Brain microvascular endothelial cell (primary cell): ENCODE data around the gene LHFPL2.
"Not testable (repeated sequence)": the region's sequence is repeated elsewhere in the genome, so short reads cannot be mapped to it uniquely, and the experiment has no call there.

ENCODE experiments used
- DNase-seq: peaks from one replicate; pipeline ENCODE4 v3.0.0-alpha.2; 2020
- H3K27ac ChIP-seq: fragments of 250-450 bp; sonication (Bioruptor Pico); 2 replicates; pipeline ENCODE4 v1.5.1; 2020; ENCODE audit warnings: mild to moderate bottlenecking, moderate library complexity
- H3K27me3 ChIP-seq: fragments of 250-450 bp; sonication (Bioruptor Pico); replicated peaks from 2 replicates; pipeline ENCODE4 v1.5.1; 2020; ENCODE audit warnings: mild to moderate bottlenecking
- H3K36me3 ChIP-seq: fragments of 250-450 bp; sonication (Bioruptor Pico); replicated peaks from 2 replicates; pipeline ENCODE4 v1.5.1; 2020; ENCODE audit warnings: mild to moderate bottlenecking
- H3K4me3 ChIP-seq: 2 replicates; pipeline ENCODE4 v1.5.1; 2011; ENCODE audit warnings: low read depth, mild to moderate bottlenecking, control low read depth, low read length, moderate library complexity
- in situ Hi-C: cut with HindIII; loops from 2 replicates; pipeline ENCODE4 v1.10.0; 2017; ENCODE audit warnings: low sequenced_read_pairs, low pct_ligation_motif_present
- TF ChIP-seq, protein P1 (sequence below): IDR thresholded peaks from 2 replicates; pipeline ENCODE4 v1.5.1; 2011; ENCODE audit warnings: low read depth, mild to moderate bottlenecking, moderate library complexity, low read length, control low read depth, inconsistent platforms; ENCODE audit errors: missing control alignments

Gene LHFPL2

DNA sequence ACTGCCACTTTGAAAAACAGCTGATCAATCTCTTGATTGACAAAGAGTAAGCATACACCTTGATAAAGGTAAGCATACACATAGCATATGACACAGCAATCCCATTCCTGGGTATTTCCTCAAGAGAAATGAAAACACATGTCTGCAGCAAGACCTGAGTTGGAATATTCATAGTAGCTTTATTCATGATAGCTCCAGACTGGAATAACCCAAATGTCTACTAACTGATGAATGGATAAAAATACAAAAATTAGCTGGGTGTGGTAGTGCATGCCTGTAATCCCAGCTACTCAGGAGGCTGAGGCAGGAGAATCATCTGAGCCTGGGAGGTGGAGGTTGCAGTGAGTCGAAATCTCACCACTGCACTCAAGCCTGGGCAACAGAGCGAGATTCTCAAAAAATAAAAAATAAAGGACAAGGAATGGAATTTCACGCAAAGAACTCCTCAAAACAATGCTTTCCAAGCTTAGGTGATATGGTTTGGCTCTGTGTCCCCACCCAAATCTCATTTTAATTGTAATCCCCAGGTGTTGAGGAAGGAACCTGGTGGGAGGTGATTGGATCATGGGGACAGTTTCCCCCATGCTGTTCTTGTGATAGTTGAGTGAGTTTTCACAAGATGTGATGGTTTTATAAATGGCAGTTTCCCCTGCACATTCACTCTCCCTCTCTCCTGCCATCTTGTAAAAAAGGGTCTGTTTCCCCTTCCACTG lies 41.1 kb upstream of the LHFPL2 start:
- H3K4me3 ChIP-seq, result no peak overlapping the region
- no peaks in the 10 kb centered on the region for H3K36me3 ChIP-seq
- TF ChIP-seq, protein P1, sequence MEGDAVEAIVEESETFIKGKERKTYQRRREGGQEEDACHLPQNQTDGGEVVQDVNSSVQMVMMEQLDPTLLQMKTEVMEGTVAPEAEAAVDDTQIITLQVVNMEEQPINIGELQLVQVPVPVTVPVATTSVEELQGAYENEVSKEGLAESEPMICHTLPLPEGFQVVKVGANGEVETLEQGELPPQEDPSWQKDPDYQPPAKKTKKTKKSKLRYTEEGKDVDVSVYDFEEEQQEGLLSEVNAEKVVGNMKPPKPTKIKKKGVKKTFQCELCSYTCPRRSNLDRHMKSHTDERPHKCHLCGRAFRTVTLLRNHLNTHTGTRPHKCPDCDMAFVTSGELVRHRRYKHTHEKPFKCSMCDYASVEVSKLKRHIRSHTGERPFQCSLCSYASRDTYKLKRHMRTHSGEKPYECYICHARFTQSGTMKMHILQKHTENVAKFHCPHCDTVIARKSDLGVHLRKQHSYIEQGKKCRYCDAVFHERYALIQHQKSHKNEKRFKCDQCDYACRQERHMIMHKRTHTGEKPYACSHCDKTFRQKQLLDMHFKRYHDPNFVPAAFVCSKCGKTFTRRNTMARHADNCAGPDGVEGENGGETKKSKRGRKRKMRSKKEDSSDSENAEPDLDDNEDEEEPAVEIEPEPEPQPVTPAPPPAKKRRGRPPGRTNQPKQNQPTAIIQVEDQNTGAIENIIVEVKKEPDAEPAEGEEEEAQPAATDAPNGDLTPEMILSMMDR, result no peak
- no peaks in the 10 kb centered on the region for H3K27me3 ChIP-seq
- in situ Hi-C loops, result no loop called here
- no peak overlapping the region for H3K27ac ChIP-seq
- no peak for DNase-seq

DNA sequence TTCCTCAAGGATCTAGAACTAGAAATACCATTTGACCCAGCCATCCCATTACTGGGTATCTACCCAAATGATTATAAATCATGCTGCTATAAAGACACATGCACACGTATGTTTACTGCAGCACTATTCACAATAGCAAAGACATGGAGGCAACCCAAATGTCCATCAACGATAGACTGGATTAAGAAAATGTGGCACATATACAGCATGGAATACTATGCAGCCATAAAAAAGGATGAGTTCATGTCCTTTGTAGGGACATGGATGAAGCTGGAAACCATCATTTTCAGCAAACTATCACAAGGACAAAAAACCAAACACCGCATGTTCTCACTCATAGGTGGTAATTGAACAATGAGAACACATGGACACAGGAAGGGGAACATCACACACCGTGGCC lies 38.9 kb upstream of the LHFPL2 start:
- H3K27ac ChIP-seq, DNase-seq, H3K27me3 ChIP-seq, H3K4me3 ChIP-seq, H3K36me3 ChIP-seq, in situ Hi-C loops: not testable (repeated sequence)

DNA sequence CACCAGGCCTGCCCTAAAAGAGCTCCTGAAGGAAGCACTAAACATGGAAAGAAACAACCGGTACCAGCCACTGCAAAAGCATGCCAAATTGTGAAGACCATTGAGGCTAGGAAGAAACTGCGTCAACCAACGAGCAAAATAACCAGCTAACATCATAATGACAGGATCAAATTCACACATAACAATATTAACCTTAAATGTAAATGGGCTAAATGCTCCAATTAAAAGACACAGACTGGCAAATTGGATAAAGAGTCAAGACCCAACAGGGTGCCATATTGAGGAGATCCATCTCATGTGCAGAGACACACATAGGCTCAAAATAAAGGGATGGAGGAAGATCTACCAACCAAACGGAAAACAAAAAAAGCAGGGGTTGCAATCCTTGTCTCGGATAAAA lies 35.3 kb upstream of the LHFPL2 start:
- in situ Hi-C loops, H3K27me3 ChIP-seq, H3K36me3 ChIP-seq, H3K27ac ChIP-seq, DNase-seq, H3K4me3 ChIP-seq: not testable (repeated sequence)

DNA sequence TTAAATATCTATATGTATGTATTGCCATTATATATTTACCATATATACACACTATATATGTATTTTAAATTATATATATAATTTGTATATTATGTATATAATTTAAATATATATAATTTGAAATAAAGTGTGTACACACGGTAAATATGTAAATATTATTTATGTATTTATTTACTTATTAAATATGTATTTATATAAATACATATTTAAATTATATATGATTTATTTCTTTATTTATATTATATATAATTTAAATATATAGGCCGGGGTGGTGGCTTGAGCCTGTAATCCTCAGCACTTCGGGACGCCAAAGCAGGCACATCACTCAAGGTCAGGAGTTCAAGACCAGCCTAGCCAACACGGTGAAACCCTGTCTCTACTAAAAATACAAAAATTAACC lies 31.3 kb upstream of the LHFPL2 start:
- in situ Hi-C loops, result no loop called here
- DNase-seq, result no peak
- TF ChIP-seq, protein P1, result no peak
- Histone ChIP-seq H3K4me3 (no peak overlapping the region), H3K36me3 (no peaks in the 10 kb centered on the region), H3K27ac (no peak overlapping the region), H3K27me3 (no peaks in the 10 kb centered on the region)

DNA sequence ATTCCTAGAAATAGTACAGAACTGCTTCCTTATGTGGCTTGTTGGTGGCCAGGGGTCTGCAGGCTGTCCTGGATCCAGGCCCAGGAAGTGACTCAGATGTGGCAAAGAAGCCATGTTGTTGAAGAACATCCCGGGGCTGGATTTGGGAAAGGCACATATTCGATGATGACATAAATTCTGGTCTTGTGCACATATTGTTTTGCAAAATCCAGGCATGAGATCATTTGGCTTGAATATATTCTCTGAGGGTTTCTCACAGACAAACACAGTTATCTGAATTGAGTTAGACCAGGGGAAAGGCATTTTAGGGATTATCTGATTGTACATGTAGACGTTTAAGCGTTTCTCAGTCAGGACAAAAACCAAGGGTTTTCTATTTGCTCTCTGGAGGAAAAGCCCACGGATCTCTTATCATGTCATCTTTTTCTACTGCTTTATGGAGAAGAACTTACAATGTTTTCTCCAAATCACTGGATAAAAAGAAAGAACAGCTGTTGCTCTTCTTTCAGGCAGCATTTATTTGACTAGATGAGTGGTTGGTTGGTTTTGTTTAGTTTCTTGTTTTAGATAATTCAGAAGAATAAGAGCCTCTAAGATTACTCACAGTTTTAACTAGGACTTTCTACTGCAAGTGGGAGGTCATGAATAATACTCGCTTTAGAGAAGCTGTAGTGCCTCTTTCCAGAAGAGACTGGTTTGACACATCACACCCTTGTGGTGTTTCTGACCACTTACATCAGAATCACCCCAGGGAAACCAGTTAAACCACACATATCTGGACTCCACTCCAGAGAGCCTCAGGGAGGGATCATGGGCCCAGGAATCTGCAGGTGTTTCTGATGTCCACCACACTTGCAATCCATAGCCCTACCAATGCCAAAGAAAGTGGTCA lies 29.5 kb upstream of the LHFPL2 start:
- DNase-seq, result peak; percentile 92
- H3K27ac ChIP-seq, result peak overlapping the region; percentile 94
- H3K27me3 ChIP-seq, result no peaks in the 10 kb centered on the region
- TF ChIP-seq, protein P1, result peak; percentile 40
- H3K36me3 ChIP-seq, result no peaks in the 10 kb centered on the region
- in situ Hi-C loops, result no loop called here
- no peak overlapping the region for H3K4me3 ChIP-seq

DNA sequence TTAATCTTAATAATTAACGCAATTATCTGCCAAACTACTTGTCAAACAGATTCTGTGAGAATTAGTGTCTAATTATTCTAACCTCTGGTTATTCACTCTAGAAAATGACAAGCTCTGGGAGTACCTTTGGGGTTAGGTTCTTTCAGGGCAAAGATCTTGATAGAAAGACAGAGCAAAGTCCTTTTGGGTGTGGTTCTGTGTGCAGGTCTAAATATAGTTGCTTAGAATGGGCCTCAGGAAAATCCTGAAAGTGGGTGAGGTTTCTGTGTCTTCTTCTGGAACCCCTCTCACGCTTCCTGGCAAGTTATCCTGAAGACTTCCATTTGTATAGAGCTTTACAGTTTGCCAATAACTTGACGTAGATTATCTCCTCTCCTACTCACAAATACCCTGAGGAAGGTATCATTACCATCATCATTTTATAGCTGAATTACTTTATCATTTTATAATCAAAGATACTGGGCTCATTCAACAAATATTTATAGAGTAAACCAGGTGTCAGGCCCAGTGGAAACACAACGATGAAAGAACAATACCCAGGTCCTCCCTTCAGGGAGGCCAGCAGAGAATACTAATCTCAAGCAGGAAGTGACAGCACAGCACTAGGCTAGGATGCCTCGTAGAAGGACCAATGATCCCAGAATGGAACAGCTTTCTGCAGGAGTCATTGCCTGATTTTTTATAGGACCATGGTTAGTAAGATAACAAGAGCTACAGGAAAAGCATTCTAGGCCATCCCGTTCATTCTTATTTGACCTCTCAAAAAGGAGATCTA lies 27.6 kb upstream of the LHFPL2 start:
- H3K4me3 ChIP-seq, result no peak overlapping the region
- TF ChIP-seq, protein P1, result no peak
- no peak for DNase-seq
- in situ Hi-C loops, result no loop called here
- H3K27me3 ChIP-seq, result no peaks in the 10 kb centered on the region
- H3K36me3 ChIP-seq, result no peaks in the 10 kb centered on the region
- H3K27ac ChIP-seq, result no peak overlapping the region

DNA sequence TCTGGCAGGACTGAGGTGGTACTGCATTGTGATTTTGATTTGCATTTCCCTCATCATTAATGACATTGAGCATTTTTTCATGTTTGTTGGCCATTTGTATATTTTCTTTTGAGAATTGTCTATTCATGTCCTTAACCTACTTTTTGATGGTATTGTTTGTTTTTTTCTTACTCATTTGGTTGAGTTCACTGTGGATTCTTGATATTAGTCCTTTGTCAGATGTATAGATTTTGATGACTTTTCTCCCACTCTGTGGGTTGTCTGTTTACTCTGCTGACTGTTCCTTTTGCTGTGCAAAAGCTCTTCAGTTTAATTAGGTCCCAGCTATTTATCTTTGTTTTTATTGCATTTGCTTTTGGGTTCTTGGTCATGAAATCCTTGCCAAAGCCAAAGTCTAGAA lies 25.3 kb upstream of the LHFPL2 start:
- H3K36me3 ChIP-seq, DNase-seq, in situ Hi-C loops: not testable (repeated sequence)

More for the DNA sequence above, 25.3 kb upstream of the LHFPL2 start:
- H3K4me3 ChIP-seq, H3K27me3 ChIP-seq, H3K27ac ChIP-seq: not testable (repeated sequence)
